ENCODE data around the gene EHMT1.
A peak's percentile ranks its signal among the peaks of the same experiment; 100 is the strongest.

EHMT1 gene

GRCh38 chr9:137691646-137692351, 73.0 kb downstream of the EHMT1 start:
- no peak for TF ChIP-seq CTCF (IDR thresholded peaks at IDR 0.05; ENCODE audit: low read depth, low read length)

DNA sequence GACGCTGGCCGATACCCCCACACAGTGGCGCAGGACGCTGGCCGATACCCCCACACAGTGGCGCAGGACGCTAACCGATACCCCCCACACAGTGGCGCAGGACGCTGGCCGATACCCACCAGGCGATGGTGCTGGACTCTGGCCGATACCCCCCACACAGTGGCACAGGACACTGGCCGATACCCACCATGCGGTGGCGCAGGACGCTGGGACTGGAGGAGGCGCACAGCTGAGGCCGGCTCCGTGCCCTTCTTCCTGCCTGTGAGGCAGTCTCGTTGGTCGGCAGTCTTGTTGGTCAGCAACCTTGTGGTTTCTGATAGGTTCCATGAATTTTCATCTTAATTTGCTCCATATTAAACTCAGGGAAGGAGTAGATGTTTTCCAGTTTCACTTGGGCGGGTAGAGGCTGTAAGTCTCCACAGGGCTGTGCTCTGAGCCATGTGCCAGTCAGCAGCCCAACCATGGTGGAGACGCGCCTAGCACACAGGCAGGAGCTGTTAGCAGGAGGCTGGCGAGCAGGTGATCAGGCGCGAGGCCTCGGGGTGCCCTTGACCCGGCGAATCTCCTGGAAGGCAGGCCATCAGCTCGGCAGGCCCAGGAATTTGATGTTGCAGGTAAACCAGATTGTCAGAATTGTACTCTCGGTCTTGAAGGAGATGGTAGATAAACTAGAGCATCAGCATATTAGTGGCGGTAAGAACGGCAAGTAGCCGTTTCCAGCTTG, 75.6 kb downstream of the EHMT1 start:
- H3K36me3 ChIP-seq: no peaks in the 10 kb centered on the region; the same call in 1 of the 2 replicates
- H3K4me3 ChIP-seq (ENCODE audit: low read depth, low read length): no peak overlapping the region
- TF ChIP-seq CTCF (IDR thresholded peaks at IDR 0.05; ENCODE audit: low read depth, low read length): no peak
- no peaks in the 10 kb centered on the region for H3K9me3 ChIP-seq
- DNase-seq: no peak
- peaks cover 2% of the 10 kb centered on the region; the same call in 1 of the 2 replicates for H3K4me1 ChIP-seq
- H3K27me3 ChIP-seq: no peaks in the 10 kb centered on the region

More at GRCh38 chr9:137691646-137692351, 73.0 kb downstream of the EHMT1 start:
- no peaks in the 10 kb centered on the region for H3K27me3 ChIP-seq
- DNase-seq: no peak
- H3K36me3 ChIP-seq: no peaks in the 10 kb centered on the region; the same call in 1 of the 2 replicates
- no peaks in the 10 kb centered on the region for H3K9me3 ChIP-seq
- no peak overlapping the region for H3K4me3 ChIP-seq (ENCODE audit: low read depth, low read length)
- peaks cover under 1% of the 10 kb centered on the region; the same call in 1 of the 2 replicates for H3K4me1 ChIP-seq

- Histone ChIP-seq H3K36me3 (no peaks in the 10 kb centered on the region; the same call in 1 of the 2 replicates), H3K27me3 (no peaks in the 10 kb centered on the region), H3K4me1 (peaks cover 2% of the 10 kb centered on the region; the same call in 1 of the 2 replicates), H3K4me3 (ENCODE audit: low read depth, low read length) (no peak overlapping the region), H3K9me3 (no peaks in the 10 kb centered on the region)
- TF ChIP-seq CTCF (IDR thresholded peaks at IDR 0.05; ENCODE audit: low read depth, low read length): peak; percentile 73
- DNase-seq: peak; percentile 48
Observed at GRCh38 chr9:137694962-137695875, 76.4 kb downstream of the EHMT1 start.

- DNase-seq: no peak
- no peak for TF ChIP-seq CTCF (IDR thresholded peaks at IDR 0.05; ENCODE audit: low read depth, low read length)
- H3K36me3 ChIP-seq: no peaks in the 10 kb centered on the region
- no peak overlapping the region for H3K4me3 ChIP-seq (ENCODE audit: low read depth, low read length)
- H3K27me3 ChIP-seq: no peaks in the 10 kb centered on the region
- H3K9me3 ChIP-seq: no peaks in the 10 kb centered on the region
- peaks cover 2% of the 10 kb centered on the region; the same call in 1 of the 2 replicates for H3K4me1 ChIP-seq
Observed at GRCh38 chr9:137696136-137696925, 77.5 kb downstream of the EHMT1 start.

DNA sequence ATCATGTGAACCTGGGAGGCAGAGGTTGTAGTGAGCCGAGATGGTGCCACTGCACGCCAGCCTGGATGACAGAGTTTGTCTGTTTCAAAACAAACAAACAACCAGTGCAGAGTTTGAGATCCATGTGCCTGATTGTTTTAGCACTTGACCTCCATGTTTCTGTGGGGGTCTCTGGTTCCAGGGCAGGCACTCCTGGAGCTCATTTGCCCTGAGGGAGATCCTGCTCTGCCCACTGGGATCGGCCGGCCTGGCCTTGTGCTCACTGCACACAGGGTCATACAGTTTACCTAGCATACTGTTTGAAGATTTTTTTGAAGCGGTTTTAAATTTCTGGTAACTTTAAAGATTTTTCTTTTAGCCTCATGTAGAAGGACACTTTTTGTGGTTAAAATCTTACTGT, 78.4 kb downstream of the EHMT1 start:
- H3K4me1 ChIP-seq: peaks cover 2% of the 10 kb centered on the region; the same call in 1 of the 2 replicates
- H3K4me3 ChIP-seq (ENCODE audit: low read depth, low read length): no peak overlapping the region
- TF ChIP-seq CTCF (IDR thresholded peaks at IDR 0.05; ENCODE audit: low read depth, low read length): no peak
- DNase-seq: peak; percentile 38
- no peaks in the 10 kb centered on the region for H3K9me3 ChIP-seq
- H3K36me3 ChIP-seq: 0 out of 2 replicates have a peak, but pooled peaks cover 3% of the 10 kb centered on the region
- no peaks in the 10 kb centered on the region for H3K27me3 ChIP-seq

All from BE2C (cell line).